Fibroblast of skin of scalp (primary cell): ENCODE results near the gene PRDX2.

Experiments
- DNase-seq: peaks from one replicate; pipeline ENCODE4 v3.0.0-alpha.2; 2013

The PRDX2 gene

DNA sequence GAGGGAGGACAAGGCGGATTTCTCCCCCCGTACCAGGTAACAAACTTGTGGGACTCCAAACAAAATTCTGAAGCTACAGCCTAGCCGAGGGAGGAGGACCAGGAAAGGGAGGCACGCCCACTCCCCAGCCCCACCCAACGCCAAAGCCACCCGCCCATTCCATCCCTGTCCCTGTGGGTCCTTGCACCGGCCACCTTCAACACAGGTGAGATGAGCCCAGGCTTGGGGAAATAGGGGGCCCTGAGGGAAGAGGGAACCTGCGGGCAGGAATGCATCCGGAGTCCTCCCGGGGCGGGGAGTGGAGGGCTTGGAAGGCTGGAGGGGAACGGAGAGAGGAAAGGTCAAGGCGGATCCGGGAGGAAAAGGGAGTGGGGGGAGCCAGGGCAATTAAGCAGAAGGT is 50.0 kb downstream of the PRDX2 start, which contains the start of gene BEST2:
Gene BEST2 (plus strand): TSS at position 157 of the 400 bp plus-strand sequence. CDS start 802 bp downstream, outside the sequence.
- DNase-seq, result no peak

DNA sequence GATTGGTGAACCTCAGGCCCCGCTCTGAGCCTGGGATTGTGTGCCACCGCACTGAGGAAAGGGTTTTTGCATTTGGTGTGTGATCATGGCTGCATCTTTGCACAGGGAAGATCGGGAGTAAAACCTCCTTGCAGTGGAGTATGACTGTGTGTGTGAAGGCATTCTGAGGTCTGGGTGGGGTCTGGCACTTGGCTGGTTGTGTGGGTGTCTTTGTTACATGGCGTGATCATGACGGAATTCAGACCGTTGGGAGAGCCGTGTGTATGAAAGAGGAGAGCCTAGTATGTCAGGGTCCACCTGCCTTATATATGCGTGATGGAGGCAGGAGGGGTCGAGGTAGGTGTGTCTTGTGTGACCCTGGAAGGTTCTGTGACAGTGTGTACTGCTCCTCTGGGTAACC is 50.7 kb downstream of the PRDX2 start:
- DNase-seq, result no peak

DNA sequence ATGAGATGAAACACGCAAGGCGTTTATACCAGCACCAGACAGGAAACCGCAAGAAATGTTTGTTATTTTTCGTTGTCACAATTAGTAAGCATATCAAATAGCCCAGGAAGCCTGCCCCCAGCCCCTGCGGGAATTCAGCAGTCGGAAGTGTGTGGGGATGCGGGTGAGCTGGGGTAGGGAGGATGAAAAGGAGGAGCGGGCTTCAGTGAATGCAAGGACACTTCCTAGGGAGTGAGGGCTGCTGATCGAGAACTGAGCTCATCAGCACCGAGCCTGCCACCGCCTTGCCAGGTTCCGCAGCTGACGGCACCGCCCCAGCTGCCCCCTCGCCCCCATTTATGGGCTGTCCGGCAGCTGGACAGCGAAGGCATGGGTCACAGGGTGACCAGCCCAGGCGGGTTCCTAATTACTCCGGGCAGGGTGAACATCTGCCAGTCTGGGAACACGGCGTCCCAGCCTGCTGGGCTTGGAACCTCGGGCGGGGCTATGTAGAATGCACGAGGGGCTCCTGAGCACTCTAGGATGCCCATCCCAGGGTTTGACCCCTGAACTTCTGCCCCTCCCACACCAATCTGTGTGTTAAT is 51.6 kb downstream of the PRDX2 start:
- peak; percentile 29 for DNase-seq

DNA sequence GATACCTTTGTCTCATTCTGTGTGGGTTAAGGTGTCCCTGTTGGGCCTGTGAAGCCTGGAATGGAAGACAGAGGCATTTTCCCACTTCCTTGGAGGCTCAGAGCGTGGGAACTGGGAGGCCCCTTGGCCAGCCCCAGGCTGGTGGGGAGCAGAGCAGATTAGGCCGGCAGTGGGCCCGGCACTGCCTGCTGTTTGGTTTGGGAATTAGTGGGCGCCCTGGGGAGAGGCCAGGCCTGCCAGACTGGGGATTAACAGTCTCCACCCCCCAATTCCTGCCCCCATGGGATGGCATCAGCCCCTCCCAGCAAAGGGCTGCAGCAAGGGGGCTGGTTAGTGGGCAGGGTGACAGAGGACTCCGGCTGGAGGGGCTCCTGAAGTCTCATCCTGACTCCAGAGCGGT is 53.1 kb downstream of the PRDX2 start:
- DNase-seq, result no peak
